Ovary (tissue), 9 donors: Measurements from ENCODE around the gene UQCRH. TPM values are rescaled to one million over a fixed set of nuclear protein-coding genes. Genes with fewer than 3 reads are reported as not detected.
"Not testable (repeated sequence)": the region's sequence is repeated elsewhere in the genome, so short reads cannot be mapped to it uniquely, and the experiment has no call there.

Experiments
- DNase-seq, 5 donors: peaks; one replicate each; pipeline ENCODE4 v3.0.0-alpha.2; 2019 to 2020
- H3K27ac ChIP-seq, 2 donors: fragments of 200-600 bp; one replicate each; pipeline versions ENCODE4 v1.5.1 to v1.8.0; 2019 to 2022
- H3K27me3 ChIP-seq: fragments of 200-600 bp; one replicate; pipeline ENCODE4 v1.8.0; 2022
- H3K36me3 ChIP-seq: fragments of 200-600 bp; sonication (generic); one replicate; pipeline ENCODE4 v1.5.1; 2019
- H3K4me1 ChIP-seq: one replicate; pipeline ENCODE4 v1.8.1; 2013; ENCODE audit warnings: mild to moderate bottlenecking, moderate library complexity; ENCODE audit not compliant: insufficient read depth
- H3K4me3 ChIP-seq: fragments of 200-600 bp; sonication (generic); one replicate; pipeline ENCODE4 v1.5.1; 2017
- H3K9me3 ChIP-seq, 2 donors: fragments of 200-600 bp in 1 of 2; sonication (generic) in 1 of 2; one replicate each; pipeline versions ENCODE4 v1.5.1 to v1.8.1; 2013 to 2019; ENCODE audit warnings: mild to moderate bottlenecking in 1 of 2, moderate library complexity in 1 of 2
- EP300 ChIP-seq: sonication (generic); formaldehyde crosslinking; IDR thresholded peaks from one replicate; pipeline ENCODE4 v1.6.1; 2017; ENCODE audit warnings: antibody characterized with exemption
- POLR2A ChIP-seq: fragments of 450-650 bp; IDR thresholded peaks from one replicate; pipeline ENCODE4 v1.6.1; 2017; ENCODE audit warnings: antibody characterized with exemption, mild to moderate bottlenecking, moderate library complexity
- WGBS, 3 donors: extraction: QIAGEN DNeasy Blood & Tissue Kit in 1 of 3; methylation state at CpG; one replicate each; pipeline versions ENCODE4 v1.1.5 to v1.1.7; 2013 to 2017; 5-methylcytosine and 5-hydroxymethylcytosine counted together
- intact Hi-C, 4 donors: fragments of 100-400 bp; cut with DNase I; formaldehyde crosslinking; loops; one replicate each; pipeline versions ENCODE4 v1.11.0 to v1.15.1; 2022 to 2023
- polyA plus RNA-seq, 2 donors: library from polyadenylated mRNA; stranded (reverse); fragments of 200-250 nt in 1 of 2; fragments of 350-450 nt in 1 of 2; fragmentation: Illumina TruSeq in 1 of 2; extraction: RNeasy Lipid Tissue Mini Kit (QIAGEN cat#74804) in 1 of 2; gene quantifications; one replicate each; pipeline ENCODE4 v1.2.3, GENCODE V29; 2013 to 2014
- total RNA-seq, 7 donors: library from RNA; depleted of rRNA in 2 of 7; stranded (reverse); fragments of >200 nt in 2 of 7; fragmentation: NEBNext Ultra II Directional in 3 of 7; extraction: Animal tissue kit (Norgen Biotek cat#: 25700) in 3 of 7; gene quantifications; one replicate each; pipeline versions ENCODE4 v1.1.0 to v1.2.4, GENCODE V29; 2016 to 2023
- TF ChIP-seq, protein P1 (sequence below), 3 donors: fragments of 450-650 bp in 2 of 3; fragments of 200-600 bp in 1 of 3; IDR thresholded peaks; one replicate each; pipeline versions ENCODE4 v1.5.1 to v1.8.0; 2016 to 2022; ENCODE audit warnings: antibody characterized with exemption in 3 of 3, mild to moderate bottlenecking in 1 of 3
- donor health status: DM: no; HTN: no; CAD: no; lungs with moderate emphysema.
- donor health status: DM: no; HTN: no; CAD: no.
- donor health status: Bipolar disorder and iron deficiency.
- donor health status: DM: yes; HTN: yes; CAD: no.
- donor health status: DM: no; HTN: no; CAD: no.
- donor health status: DM: yes; HTN: yes; CAD: no.

The UQCRH gene
- total and polyA plus RNA-seq, 9 donors, result 140 to 453 (median 217) TPM

DNA sequence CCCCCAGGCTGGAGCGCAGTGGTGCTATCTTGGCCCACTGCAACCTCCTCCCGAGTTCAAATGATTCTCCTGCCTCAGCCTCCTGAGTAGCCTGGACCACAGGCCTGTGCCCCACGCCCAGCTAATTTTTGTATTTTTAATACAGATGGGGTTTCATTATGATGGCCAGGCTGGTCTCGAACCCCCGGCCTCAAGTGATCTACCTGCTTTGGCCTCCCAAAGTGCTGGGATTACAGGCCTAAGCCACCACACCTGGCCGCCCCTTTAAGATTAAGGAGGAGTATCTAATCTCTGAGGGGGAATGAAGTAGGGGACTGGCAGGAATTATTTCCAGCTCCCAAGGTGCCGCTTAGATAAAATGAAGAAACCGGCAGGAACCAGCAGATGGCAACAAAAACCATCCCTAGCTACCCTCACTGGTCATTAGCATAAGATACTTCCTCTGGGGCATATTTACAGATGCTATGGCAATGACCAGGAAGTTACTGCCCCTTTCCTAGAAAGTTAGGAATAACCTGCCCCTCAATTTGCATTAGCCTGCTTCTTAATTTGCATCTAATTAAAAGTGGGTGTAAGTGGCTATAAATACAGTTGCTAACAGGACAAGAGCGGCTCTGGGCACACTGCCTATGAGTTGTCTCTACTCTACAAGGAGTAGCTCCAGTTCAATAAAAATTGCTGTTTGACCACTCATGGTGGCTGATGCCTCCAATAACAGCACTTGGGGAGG lies 30.0 kb downstream of the UQCRH start:
- intact Hi-C loops, result no loop called here
- no peaks in the 10 kb centered on the region for H3K36me3 ChIP-seq
- TF ChIP-seq, protein P1, sequence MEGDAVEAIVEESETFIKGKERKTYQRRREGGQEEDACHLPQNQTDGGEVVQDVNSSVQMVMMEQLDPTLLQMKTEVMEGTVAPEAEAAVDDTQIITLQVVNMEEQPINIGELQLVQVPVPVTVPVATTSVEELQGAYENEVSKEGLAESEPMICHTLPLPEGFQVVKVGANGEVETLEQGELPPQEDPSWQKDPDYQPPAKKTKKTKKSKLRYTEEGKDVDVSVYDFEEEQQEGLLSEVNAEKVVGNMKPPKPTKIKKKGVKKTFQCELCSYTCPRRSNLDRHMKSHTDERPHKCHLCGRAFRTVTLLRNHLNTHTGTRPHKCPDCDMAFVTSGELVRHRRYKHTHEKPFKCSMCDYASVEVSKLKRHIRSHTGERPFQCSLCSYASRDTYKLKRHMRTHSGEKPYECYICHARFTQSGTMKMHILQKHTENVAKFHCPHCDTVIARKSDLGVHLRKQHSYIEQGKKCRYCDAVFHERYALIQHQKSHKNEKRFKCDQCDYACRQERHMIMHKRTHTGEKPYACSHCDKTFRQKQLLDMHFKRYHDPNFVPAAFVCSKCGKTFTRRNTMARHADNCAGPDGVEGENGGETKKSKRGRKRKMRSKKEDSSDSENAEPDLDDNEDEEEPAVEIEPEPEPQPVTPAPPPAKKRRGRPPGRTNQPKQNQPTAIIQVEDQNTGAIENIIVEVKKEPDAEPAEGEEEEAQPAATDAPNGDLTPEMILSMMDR (IDR thresholded peaks at IDR 0.05), result no peak
- no peak for TF ChIP-seq EP300
- TF ChIP-seq POLR2A, result no peak
- DNase-seq, result no peak
- WGBS, 3 donors, result 78 to 85% (median 80%) methylated on average over 9 of the region's 9 CpGs
- H3K4me1 ChIP-seq, result no peaks in the 10 kb centered on the region
- H3K4me3 ChIP-seq, result no peak overlapping the region
- H3K27ac ChIP-seq, result no peak overlapping the region
- no peaks in the 10 kb centered on the region for H3K9me3 ChIP-seq
- H3K27me3 ChIP-seq, result no peaks in the 10 kb centered on the region

DNA sequence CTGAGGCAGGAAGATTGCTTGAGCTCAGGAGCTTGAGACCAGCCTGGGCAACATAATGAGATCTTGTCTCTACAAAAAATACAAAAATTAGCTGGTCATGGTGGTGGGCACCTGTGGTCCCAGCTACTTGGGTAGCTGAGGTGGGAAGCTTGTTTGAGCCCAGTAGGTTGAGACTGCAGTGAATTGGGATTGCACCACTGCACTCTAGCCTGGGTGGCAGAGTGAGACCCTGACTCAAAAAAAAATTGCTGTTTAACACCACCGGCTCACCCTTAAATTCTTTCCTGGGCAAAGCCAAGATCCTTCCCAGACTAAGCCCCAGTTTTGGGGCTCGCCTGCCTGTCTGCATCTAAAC lies 30.5 kb downstream of the UQCRH start:
- whole genome bisulfite sequencing, 3 donors, result 62 to 75% (median 66%) methylated on average over 2 of the region's 2 CpGs
- Histone ChIP-seq H3K4me3 (no peak overlapping the region), H3K27me3 (no peaks in the 10 kb centered on the region), H3K9me3 (no peaks in the 10 kb centered on the region), H3K27ac (no peak overlapping the region), H3K4me1 (no peaks in the 10 kb centered on the region), H3K36me3 (no peaks in the 10 kb centered on the region)
- TF ChIP-seq, protein P1 (IDR thresholded peaks at IDR 0.05), result no peak
- no peak for TF ChIP-seq POLR2A
- TF ChIP-seq EP300, result no peak
- DNase-seq, result no peak
- intact Hi-C loops, result no loop called here

DNA sequence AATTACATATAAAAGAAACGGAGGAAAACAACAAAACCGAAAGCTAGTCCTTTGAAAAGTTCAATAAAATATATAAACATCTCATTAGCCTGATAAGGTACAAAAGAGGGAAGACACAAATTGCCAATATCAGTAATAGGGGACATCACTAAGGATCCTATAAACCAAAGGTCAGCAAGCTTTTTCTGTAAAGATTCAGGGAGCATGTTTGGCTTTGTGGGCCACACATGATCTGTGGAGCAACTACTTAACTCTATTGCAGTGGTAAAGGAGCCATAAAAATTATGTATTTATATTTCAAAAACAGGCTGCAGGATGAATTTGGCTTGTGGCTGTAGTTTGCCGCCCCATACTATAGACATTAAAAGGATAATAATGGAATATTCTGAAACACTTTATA lies 31.6 kb downstream of the UQCRH start:
- 82 to 84% (median 82%) methylated on average over 3 of the region's 3 CpGs for WGBS, 3 donors
- no peak overlapping the region for H3K4me3 ChIP-seq
- H3K9me3 ChIP-seq, result no peaks in the 10 kb centered on the region
- DNase-seq, result no peak
- intact Hi-C loops, result no loop called here
- H3K27me3 ChIP-seq, result no peaks in the 10 kb centered on the region
- H3K36me3 ChIP-seq, result no peaks in the 10 kb centered on the region
- TF ChIP-seq POLR2A (no peak), EP300 (no peak)
- TF ChIP-seq, protein P1 (IDR thresholded peaks at IDR 0.05), result no peak
- H3K27ac ChIP-seq, result no peak overlapping the region
- H3K4me1 ChIP-seq, result no peaks in the 10 kb centered on the region

DNA sequence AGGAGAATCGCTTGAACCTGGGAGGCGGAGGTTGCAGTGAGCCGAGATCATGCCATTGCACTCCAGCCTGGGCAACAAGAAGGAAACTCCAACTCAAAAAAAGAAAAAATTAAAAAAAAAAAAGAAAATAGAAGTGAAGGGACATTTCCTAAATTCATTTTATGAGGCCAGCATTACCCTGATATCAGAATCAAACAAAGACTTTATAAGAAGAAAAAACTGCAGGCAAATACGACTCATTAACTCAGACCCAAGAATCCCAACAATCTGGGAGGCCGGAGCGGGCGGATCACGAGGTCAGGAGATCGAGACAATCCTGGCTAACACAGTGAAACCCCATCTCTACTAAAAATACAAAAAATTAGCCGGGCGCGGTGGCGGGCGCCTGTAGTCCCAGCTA lies 33.9 kb downstream of the UQCRH start:
- DNase-seq, H3K27ac ChIP-seq, H3K4me3 ChIP-seq, H3K9me3 ChIP-seq, H3K27me3 ChIP-seq, H3K4me1 ChIP-seq, intact Hi-C loops, H3K36me3 ChIP-seq: not testable (repeated sequence)
- 94 to 97% (median 94%) methylated on average over 9 to 14 of the region's 14 CpGs for WGBS, 3 donors

DNA sequence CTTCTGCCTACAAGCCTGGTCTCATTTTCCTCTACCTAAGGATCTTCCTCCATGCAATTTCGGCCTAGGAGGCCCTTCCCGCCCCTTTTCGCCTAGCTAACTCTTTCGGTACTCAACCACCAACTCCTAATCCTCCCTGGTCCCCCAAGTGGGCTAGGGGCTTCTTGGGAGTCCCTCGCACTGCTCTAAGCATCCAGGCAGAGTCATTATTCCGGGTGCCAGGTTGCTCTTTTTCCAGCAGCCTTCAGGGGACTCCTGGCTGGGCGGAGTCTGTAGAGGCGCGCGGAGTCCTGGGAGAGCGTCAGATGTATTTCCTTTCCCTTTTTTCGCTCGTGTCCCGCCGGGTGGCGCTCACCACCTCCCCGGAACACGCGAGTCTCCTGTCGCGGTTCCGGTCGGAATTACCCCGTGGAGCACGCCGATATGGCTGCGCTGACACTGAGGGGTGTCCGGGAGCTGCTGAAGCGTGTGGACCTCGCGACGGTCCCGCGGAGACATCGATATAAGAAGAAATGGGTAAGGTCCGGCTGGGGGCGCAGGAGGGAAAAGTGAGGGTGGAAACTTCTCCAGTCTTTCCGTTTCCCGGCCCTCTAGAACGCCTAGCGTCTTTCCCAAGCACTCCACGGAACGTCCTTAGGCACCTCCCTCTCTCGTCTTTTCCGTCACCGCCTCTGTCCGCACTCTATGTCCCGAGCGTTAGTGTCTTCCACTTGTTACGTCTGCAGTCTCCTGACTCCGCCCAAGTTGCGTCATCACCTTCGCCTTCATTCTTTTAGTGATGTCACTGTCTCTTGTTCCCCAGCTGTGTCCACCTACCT lies 37.1 kb downstream of the UQCRH start, which contains the start of gene NSUN4:
Gene NSUN4 (plus strand): TSS at position 404 of the 818 bp plus-strand sequence. CDS start 20 bp downstream, at position 424.
- WGBS, 3 donors, result 0 to 1% (median 1%) methylated on average over 53 of the region's 53 CpGs
- peak within 1 kb of the TSS; percentile 63 for H3K4me3 ChIP-seq
- no peaks in the 10 kb centered on the region for H3K36me3 ChIP-seq
- no peaks in the 10 kb centered on the region for H3K27me3 ChIP-seq
- DNase-seq, result peak; percentile 90 to 94 (median 92)
- H3K9me3 ChIP-seq, result no peaks in the 10 kb centered on the region
- H3K4me1 ChIP-seq, result peaks cover 3% of the 10 kb centered on the region
- TF ChIP-seq POLR2A (peak; percentile 87), EP300 (peak; percentile 87)
- TF ChIP-seq, protein P1 (IDR thresholded peaks at IDR 0.05), result peak; percentile 39 to 90 (median 82)
- intact Hi-C loops, result loop anchor here in 2 of 4 donors (1.0 to 5.0 kb wide), 2 partner anchors 38 kb away; partner anchors contain the start of genes LRRC41 (in 1 of the 2) and UQCRH (in 1 of the 2)
- H3K27ac ChIP-seq, result peak within 1 kb of the TSS; percentile 91 to 95
